Measurements from ENCODE around the gene ARHGAP9. TPM values are rescaled to one million over a fixed set of nuclear protein-coding genes. Genes with fewer than 3 reads are reported as not detected.
A peak's percentile ranks its signal among the peaks of the same experiment; 100 is the strongest.

Gene ARHGAP9
- total and polyA plus RNA-seq, 2 of the 8 experiments (the other 6 are each of a cell fraction or from before 2014, with no cell fraction given): 3.2 to 6.0 TPM

DNA sequence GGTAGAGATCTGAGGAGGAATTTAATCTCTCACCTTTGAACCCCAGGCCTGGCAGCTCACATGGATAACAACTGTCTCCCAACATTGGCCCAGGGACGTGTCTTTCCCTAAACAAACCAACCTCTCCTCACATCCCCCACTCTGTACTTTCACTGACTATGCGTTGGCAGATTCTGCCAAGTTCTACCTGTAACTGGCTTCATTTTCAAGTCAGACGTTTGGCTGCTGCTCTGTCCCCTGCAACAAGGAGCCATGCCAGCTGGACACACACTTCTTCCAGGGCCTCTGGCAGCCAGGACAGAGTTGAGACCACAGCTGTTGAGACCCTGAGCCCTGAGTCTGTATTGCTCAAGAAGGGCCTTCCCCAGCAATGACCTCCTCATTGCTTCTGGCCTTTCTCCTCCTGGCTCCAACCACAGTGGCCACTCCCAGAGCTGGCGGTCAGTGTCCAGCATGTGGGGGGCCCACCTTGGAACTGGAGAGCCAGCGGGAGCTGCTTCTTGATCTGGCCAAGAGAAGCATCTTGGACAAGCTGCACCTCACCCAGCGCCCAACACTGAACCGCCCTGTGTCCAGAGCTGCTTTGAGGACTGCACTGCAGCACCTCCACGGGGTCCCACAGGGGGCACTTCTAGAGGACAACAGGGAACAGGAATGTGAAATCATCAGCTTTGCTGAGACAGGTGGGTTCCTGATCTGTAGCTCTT, 45.0 kb downstream of the ARHGAP9 start, which contains the start of gene INHBC:
TSS of gene INHBC (plus strand) at position 268 of the 707 bp plus-strand sequence. CDS start at position 371, 103 bp downstream.
- Histone ChIP-seq H3K9me3 (ENCODE audit: insufficient read depth in 2 of 2, low read depth in 1 of 2, low read length in 1 of 2) (no peaks in the 10 kb centered on the region), H3K23ac (ENCODE audit: insufficient read length) (no peak within 1 kb of the TSS), H4K91ac (replicated peaks; ENCODE audit: insufficient read length, low read length) (peak within 1 kb of the TSS; percentile 15), H2BK15ac (ENCODE audit: low read length) (peak within 1 kb of the TSS; percentile 83), H3K27me3 (replicated peaks in 1 of 4; ENCODE audit: control insufficient read depth in 3 of 4, extremely low read depth in 1 of 4, insufficient read depth in 3 of 4, low read length in 3 of 4) (no peaks in the 10 kb centered on the region), H4K20me1 (replicated peaks in 1 of 2; ENCODE audit: control insufficient read depth in 1 of 2, insufficient read depth in 2 of 2, low read length in 2 of 2) (no peaks in the 10 kb centered on the region), H3K27ac (ENCODE audit: low read depth, low read length) (no peak within 1 kb of the TSS), H3K4ac (replicated peaks; ENCODE audit: insufficient read length, low read depth, low read length) (peak within 1 kb of the TSS; percentile 37), H2BK5ac (ENCODE audit: low read depth, low read length) (no peak within 1 kb of the TSS; the same call in 1 of the 2 replicates), H3K36me3 (ENCODE audit: control insufficient read depth in 2 of 4, insufficient read depth in 4 of 4, low read length in 3 of 4) (no peaks in the 10 kb centered on the region), H3K23me2 (ENCODE audit: low read depth, low read length) (peaks cover 3% of the 10 kb centered on the region; the same call in 1 of the 2 replicates), H3K18ac (ENCODE audit: extremely low read depth, low read length) (no peak within 1 kb of the TSS; the same call in 1 of the 2 replicates), H4K5ac (ENCODE audit: insufficient read length, low read depth, low read length) (no peak within 1 kb of the TSS), H2AK5ac (ENCODE audit: low read depth, low read length) (no peak within 1 kb of the TSS), H2AFZ (ENCODE audit: low read length) (peak within 1 kb of the TSS; percentile 67), H3K79me2 (ENCODE audit: control insufficient read depth in 1 of 2, insufficient read depth in 2 of 2, low read length in 2 of 2) (peaks cover 0 to 6% of the 10 kb centered on the region in 2 experiments; a peak in 2 of 4 replicates), H3K4me1 (replicated peaks in 1 of 4; ENCODE audit: control insufficient read depth in 3 of 4, insufficient read depth in 4 of 4, low read length in 3 of 4) (peaks cover 0 to 3% (median under 1%) of the 10 kb centered on the region in 4 experiments; a peak in 1 of 7 replicates), H4K8ac (ENCODE audit: extremely low read depth, insufficient read depth, low read length) (peak within 1 kb of the TSS; percentile 79), H2BK20ac (ENCODE audit: low read length) (no peak within 1 kb of the TSS), H3K4me2 (ENCODE audit: insufficient read depth in 1 of 2, low read depth in 2 of 2, low read length in 2 of 2) (no peak within 1 kb of the TSS), H3K9ac (replicated peaks in 1 of 4; ENCODE audit: extremely low read depth in 1 of 4, low read depth in 3 of 4, low read length in 3 of 4) (no peak within 1 kb of the TSS), H3K4me3 (ENCODE audit: extremely low read depth in 1 of 4, insufficient read depth in 2 of 4, low read depth in 3 of 4, low read length in 4 of 4) (no peak within 1 kb of the TSS), H2BK120ac (replicated peaks; ENCODE audit: low read depth, low read length) (peak within 1 kb of the TSS; percentile 57), H2BK12ac (ENCODE audit: low read depth, low read length) (no peak within 1 kb of the TSS), H3K79me1 (ENCODE audit: low read depth, low read length) (no peaks in the 10 kb centered on the region; the same call in 1 of the 2 replicates), H3K56ac (replicated peaks; ENCODE audit: insufficient read length, low read depth, low read length) (no peak within 1 kb of the TSS), H3K14ac (ENCODE audit: insufficient read length) (no peak within 1 kb of the TSS)
- FAIRE-seq (no peak), DNase-seq (ENCODE audit: low read depth in 1 of 2, low spot score in 2 of 2) (no peak)
- WGBS, 2 experiments (ENCODE audit: extremely low coverage in 1 of 2, insufficient coverage in 1 of 2, insufficient read length in 1 of 2, insufficient replicate concordance in 2 of 2, low coverage in 1 of 2, low lambda C conversion rate in 2 of 2, missing lambda C conversion rate in 1 of 2): 76% methylated on average over 8 of the region's 8 CpGs; no CpG with 5 or more reads in 1 of the 2 experiments
- CTCF ChIA-PET (ENCODE audit: partially characterized antibody): interaction anchor here (0.6 to 7.7 kb wide), 9 partner anchors 18 to 169 kb away, joined by 3 to 112 read pairs (median 3); partner anchors contain the start of gene INHBE
- POLR2A ChIA-PET (ENCODE audit: partially characterized antibody): interaction anchor here (0.6 to 13.2 kb wide), 6 partner anchors 11 to 192 kb away, joined by 3 to 168 read pairs (median 4); partner anchors contain the start of genes GLI1 and INHBE
- no peak for TF ChIP-seq CREB1 (IDR thresholded peaks at IDR 0.05)
- no peak for TF ChIP-seq GTF2F1 (IDR thresholded peaks at IDR 0.05; ENCODE audit: borderline replicate concordance, low read depth, low read length)
- no peak for TF ChIP-seq SAP30 (IDR thresholded peaks at IDR 0.05; ENCODE audit: insufficient read depth, insufficient replicate concordance, low read length)
- TF ChIP-seq CTBP2 (IDR thresholded peaks at IDR 0.05; ENCODE audit: borderline replicate concordance, insufficient read depth, insufficient read length, low read length): no peak
- no peak for TF ChIP-seq RBBP5 (IDR thresholded peaks at IDR 0.05; ENCODE audit: borderline replicate concordance, low read depth, low read length)
- no peak for TF ChIP-seq CHD2 (IDR thresholded peaks at IDR 0.05; ENCODE audit: low read length)
- no peak for TF ChIP-seq RXRA (IDR thresholded peaks at IDR 0.05; ENCODE audit: insufficient read depth, low read depth, low read length)
- TF ChIP-seq POLR2A (IDR thresholded peaks at IDR 0.05; ENCODE audit: control extremely low read depth in 1 of 2, low read depth in 2 of 2, low read length in 2 of 2): no peak
- no peak for TF ChIP-seq TCF12 (IDR thresholded peaks at IDR 0.05; ENCODE audit: low read depth, low read length)
- no peak for TF ChIP-seq CEBPB (IDR thresholded peaks at IDR 0.05; ENCODE audit: low read depth, low read length)
- no peak for TF ChIP-seq SUZ12 (IDR thresholded peaks at IDR 0.05; ENCODE audit: low read length)
- no peak for TF ChIP-seq SIX5 (IDR thresholded peaks at IDR 0.05; ENCODE audit: low read depth, low read length)
- no peak for TF ChIP-seq SP4 (IDR thresholded peaks at IDR 0.05; ENCODE audit: low read length)
- TF ChIP-seq CBX5 (IDR thresholded peaks at IDR 0.05; ENCODE audit: low read depth, low read length): no peak

Measured in H1 (cell line).